PC-3 (cell line): ENCODE data around the gene PYGM. TPM values are rescaled to one million over a fixed set of nuclear protein-coding genes. Genes with fewer than 3 reads are reported as not detected.
"Not testable (repeated sequence)": the region's sequence is repeated elsewhere in the genome, so short reads cannot be mapped to it uniquely, and the experiment has no call there.

Experiments
- ATAC-seq: fragments of 200-7000 bp; cut with Tn5 transposase; 2 replicates; pipeline ENCODE4 v1.9.1; 2020; ENCODE audit warnings: mild to moderate bottlenecking, moderate library complexity
- BruUV-seq: library from RNA; stranded (reverse); fragments of 400-500 nt; replicated peaks from 2 replicates; lab custom pipeline; 2021; lab: Mats Ljungman, UMichigan
- CTCF ChIA-PET: fragments of 300-600 bp; sonication (Branson Sonifier 250); formaldehyde crosslinking; loops from one replicate; lab custom pipeline; 2022; ENCODE audit warnings: antibody characterized with exemption; lab: Charles Lee
- POLR2A ChIA-PET: fragments of 300-600 bp; sonication (Branson Sonifier 250); formaldehyde crosslinking; loops from one replicate; lab custom pipeline; 2022; ENCODE audit warnings: antibody characterized with exemption; ENCODE audit not compliant: unreplicated experiment; lab: Charles Lee
- DNase-seq: peaks from one replicate; pipeline ENCODE4 v3.0.0-alpha.2; 2015
- H2AFZ ChIP-seq: fragments of 300-600 bp; sonication (generic); 2 replicates; pipeline ENCODE4 v1.6.0; 2016; ENCODE audit warnings: antibody characterized with exemption, low read length
- H3F3A ChIP-seq: fragments of 300-600 bp; sonication (generic); one replicate; pipeline ENCODE4 v1.6.0; 2017; ENCODE audit warnings: antibody characterized with exemption, low read length, control low read depth, mild to moderate bottlenecking; ENCODE audit not compliant: unreplicated experiment
- H3K27ac ChIP-seq: fragments of 300-600 bp; sonication (generic); 2 replicates; pipeline ENCODE4 v1.5.1; 2016; ENCODE audit warnings: mild to moderate bottlenecking, low read length
- H3K27me3 ChIP-seq: fragments of 300-600 bp; sonication (generic); 2 replicates; pipeline ENCODE4 v1.6.1; 2016; ENCODE audit warnings: low read length, mixed read lengths
- H3K36me3 ChIP-seq: fragments of 300-600 bp; sonication (generic); 2 replicates; pipeline ENCODE4 v1.6.1; 2016; ENCODE audit warnings: low read depth, mixed run types, low read length, mixed read lengths
- H3K4me1 ChIP-seq: fragments of 300-600 bp; sonication (generic); 2 replicates; pipeline ENCODE4 v1.5.1; 2016; ENCODE audit warnings: low read length; ENCODE audit not compliant: insufficient read depth
- H3K4me2 ChIP-seq: fragments of 300-600 bp; sonication (generic); 2 replicates; pipeline ENCODE4 v1.6.0; 2016; ENCODE audit warnings: low read length
- H3K4me3 ChIP-seq: fragments of 300-600 bp; sonication (generic); 2 replicates; pipeline ENCODE4 v1.5.1; 2016; ENCODE audit warnings: mild to moderate bottlenecking, low read length, mixed read lengths
- H3K79me2 ChIP-seq: fragments of 300-600 bp; sonication (generic); 2 replicates; pipeline ENCODE4 v1.6.1; 2017; ENCODE audit warnings: low read length, mixed read lengths
- H3K9ac ChIP-seq: fragments of 300-600 bp; sonication (generic); 2 replicates; pipeline ENCODE4 v1.6.0; 2016; ENCODE audit warnings: mild to moderate bottlenecking, low read length
- H3K9me2 ChIP-seq: fragments of 300-600 bp; sonication (generic); replicated peaks from 2 replicates; pipeline ENCODE4 v1.6.1; 2016; ENCODE audit warnings: mixed run types, low read length, mixed read lengths
- H3K9me3 ChIP-seq: fragments of 300-600 bp; sonication (generic); 2 replicates; pipeline ENCODE4 v1.6.1; 2016; ENCODE audit warnings: low read length, mixed read lengths
- H4K20me1 ChIP-seq: fragments of 300-600 bp; sonication (generic); 2 replicates; pipeline ENCODE4 v1.6.1; 2016; ENCODE audit warnings: low read length, mixed read lengths
- CTCF ChIP-seq: fragments of 300-600 bp; sonication (generic); conservative IDR thresholded peaks from 2 replicates; pipeline ENCODE4 v1.5.1; 2017; ENCODE audit warnings: antibody characterized with exemption, low read depth, mild to moderate bottlenecking, low read length
- EZH2 ChIP-seq: fragments of 300-600 bp; sonication (generic); IDR thresholded peaks from one replicate; pipeline ENCODE4 v1.6.1; 2017; ENCODE audit warnings: antibody characterized with exemption, mild to moderate bottlenecking, low read length; ENCODE audit not compliant: unreplicated experiment
- EZH2phosphoT487 ChIP-seq: fragments of 300-600 bp; sonication (generic); IDR thresholded peaks from 2 replicates; pipeline ENCODE4 v1.6.1; 2018; ENCODE audit warnings: mild to moderate bottlenecking, antibody characterized with exemption, low read length, borderline replicate concordance
- intact Hi-C: fragments of 100-400 bp; cut with micrococcal nuclease; formaldehyde crosslinking; loops from 2 replicates; pipeline ENCODE4 v1.9.0; 2023
- total RNA-seq: library from RNA; depleted of rRNA; stranded (reverse); fragments of >200 nt; gene quantifications from 2 replicates; pipeline ENCODE4 v1.2.3, GENCODE V29; 2014

The PYGM gene
- total RNA-seq, 1 experiment from 2014 or later: 0.95 TPM

- Histone ChIP-seq H3K9me3 (no peaks in the 10 kb centered on the region), H3K27me3 (peaks cover 40% of the 10 kb centered on the region), H3K4me1 (peaks cover 5% of the 10 kb centered on the region; the same call in 1 of the 2 replicates), H3K4me3 (no peak overlapping the region), H2AFZ (no peak overlapping the region), H3K4me2 (no peak overlapping the region), H3K27ac (no peak overlapping the region), H3F3A (no peaks in the 10 kb centered on the region), H3K79me2 (no peaks in the 10 kb centered on the region), H4K20me1 (no peaks in the 10 kb centered on the region), H3K9me2 (no peaks in the 10 kb centered on the region), H3K36me3 (no peaks in the 10 kb centered on the region), H3K9ac (no peak overlapping the region)
- no peak for TF ChIP-seq CTCF
- no peak for TF ChIP-seq EZH2phosphoT487
- no peak for TF ChIP-seq EZH2
- BruUV-seq: no TSS peak
- DNase-seq (no peak), ATAC-seq (no peak)
- POLR2A ChIA-PET: interaction anchor here (0.5 kb wide), 1 partner anchor 229 kb away, joined by 3 read pairs; no protein-coding TSS in a partner anchor
- CTCF ChIA-PET: no interaction called here
- intact Hi-C loops: no loop called here
Measured at GRCh38 chr11:64705501-64705900, 54.3 kb downstream of the PYGM start.

GRCh38 chr11:64703048-64703447 is 56.7 kb downstream of the PYGM start:
- Histone ChIP-seq H3K4me3 (no peak overlapping the region), H3K4me1 (no peaks in the 10 kb centered on the region), H3K36me3 (no peaks in the 10 kb centered on the region), H3K79me2 (no peaks in the 10 kb centered on the region), H3K27me3 (peaks cover 37% of the 10 kb centered on the region), H3K9me3 (no peaks in the 10 kb centered on the region), H4K20me1 (no peaks in the 10 kb centered on the region), H3K27ac (no peak overlapping the region), H3K9ac (no peak overlapping the region), H3K9me2 (no peaks in the 10 kb centered on the region), H3F3A (no peaks in the 10 kb centered on the region), H2AFZ (no peak overlapping the region), H3K4me2 (no peak overlapping the region)
- BruUV-seq: no TSS peak
- intact Hi-C loops: no loop called here
- TF ChIP-seq CTCF: no peak
- no peak for TF ChIP-seq EZH2phosphoT487
- no peak for TF ChIP-seq EZH2
- CTCF ChIA-PET: interaction anchor here (0.7 kb wide), 1 partner anchor 32 kb away, joined by 7 read pairs; no protein-coding TSS in a partner anchor
- POLR2A ChIA-PET: interaction anchor here (0.6 kb wide), 1 partner anchor 315 kb away, joined by 12 read pairs; no protein-coding TSS in a partner anchor
- ATAC-seq (no peak), DNase-seq (no peak)

- intact Hi-C loops, POLR2A ChIA-PET: not testable (repeated sequence)
- H3K27me3 ChIP-seq: peaks cover 45% of the 10 kb centered on the region
Measured at GRCh38 chr11:64701956-64702355, 57.8 kb downstream of the PYGM start.

More at GRCh38 chr11:64701956-64702355, 57.8 kb downstream of the PYGM start:
- H3K9ac ChIP-seq, ATAC-seq, H3K36me3 ChIP-seq, H3K4me1 ChIP-seq, H3K9me3 ChIP-seq, H3K9me2 ChIP-seq, DNase-seq, H3F3A ChIP-seq, H3K27ac ChIP-seq, H3K79me2 ChIP-seq, BruUV-seq, CTCF ChIA-PET, H3K4me3 ChIP-seq, H4K20me1 ChIP-seq, H3K4me2 ChIP-seq, H2AFZ ChIP-seq: not testable (repeated sequence)
